Measurements from ENCODE around the gene B4GALNT3.

B4GALNT3 gene

DNA sequence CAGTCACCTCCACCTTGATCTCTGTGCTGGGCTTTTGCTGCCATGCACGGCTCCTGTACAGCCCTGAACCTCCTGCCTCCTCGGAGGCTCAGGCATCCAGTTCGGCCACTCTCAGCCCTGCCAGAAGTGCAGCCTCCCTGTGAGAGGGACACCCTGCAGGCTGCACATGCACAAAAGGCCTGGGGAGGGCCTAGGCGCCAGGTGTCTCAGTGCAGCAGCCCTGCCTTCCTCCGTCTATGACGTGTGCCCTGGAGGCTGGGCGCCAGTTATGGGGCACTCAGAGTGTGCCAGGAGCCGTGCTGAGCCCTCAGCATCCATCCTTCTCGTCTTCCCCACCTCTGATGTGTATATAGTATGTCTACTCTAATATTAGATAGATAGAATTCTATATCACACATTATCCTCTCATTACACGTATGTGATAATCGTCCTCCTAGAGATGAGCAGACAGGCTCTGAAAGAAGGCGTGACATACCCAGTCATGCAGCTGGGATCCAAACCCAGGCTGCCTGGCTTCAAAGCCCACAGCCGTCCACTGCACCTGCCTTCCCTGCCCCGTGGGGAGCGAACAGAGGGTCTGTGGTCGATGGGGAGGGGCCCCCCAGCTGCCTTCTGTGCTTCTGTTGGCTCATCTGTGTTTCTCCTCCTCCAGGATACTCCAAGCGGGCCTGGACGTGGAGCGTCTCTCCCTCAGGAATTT is 101.1 kb downstream of the B4GALNT3 start:
- Mint-ChIP-seq H3K4me3 (no peak overlapping the region), H3K4me1 (ENCODE audit: low read depth) (peaks cover 52% of the 10 kb centered on the region), H3K36me3 (ENCODE audit: low read depth) (peaks cover 23% of the 10 kb centered on the region), H3K27ac (no peak overlapping the region), H3K9me3 (no peaks in the 10 kb centered on the region), H3K27me3 (no peaks in the 10 kb centered on the region)
- no peak for DNase-seq

DNA sequence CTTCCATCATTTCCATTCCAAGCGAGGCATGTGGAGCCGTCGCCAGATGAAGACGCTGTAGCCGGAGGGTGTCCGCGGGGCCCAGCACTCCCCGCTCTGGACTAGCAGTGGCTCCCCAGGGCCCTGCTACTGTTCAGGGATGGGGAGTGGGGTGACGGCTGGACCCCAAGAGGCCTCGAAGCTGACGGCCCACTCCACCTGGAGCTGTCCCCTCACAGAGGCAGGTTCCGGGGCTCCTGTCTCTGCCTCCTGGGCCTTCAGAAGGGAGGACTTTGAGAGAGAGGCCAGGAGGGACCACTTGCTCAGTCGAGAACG is 101.6 kb downstream of the B4GALNT3 start:
- no peak for DNase-seq
- H3K36me3 Mint-ChIP-seq (ENCODE audit: low read depth), result peaks cover 22% of the 10 kb centered on the region
- H3K4me3 Mint-ChIP-seq, result no peak overlapping the region
- H3K9me3 Mint-ChIP-seq, result no peaks in the 10 kb centered on the region
- H3K27me3 Mint-ChIP-seq, result no peaks in the 10 kb centered on the region
- H3K4me1 Mint-ChIP-seq (ENCODE audit: low read depth), result peaks cover 56% of the 10 kb centered on the region
- no peak overlapping the region for H3K27ac Mint-ChIP-seq

DNA sequence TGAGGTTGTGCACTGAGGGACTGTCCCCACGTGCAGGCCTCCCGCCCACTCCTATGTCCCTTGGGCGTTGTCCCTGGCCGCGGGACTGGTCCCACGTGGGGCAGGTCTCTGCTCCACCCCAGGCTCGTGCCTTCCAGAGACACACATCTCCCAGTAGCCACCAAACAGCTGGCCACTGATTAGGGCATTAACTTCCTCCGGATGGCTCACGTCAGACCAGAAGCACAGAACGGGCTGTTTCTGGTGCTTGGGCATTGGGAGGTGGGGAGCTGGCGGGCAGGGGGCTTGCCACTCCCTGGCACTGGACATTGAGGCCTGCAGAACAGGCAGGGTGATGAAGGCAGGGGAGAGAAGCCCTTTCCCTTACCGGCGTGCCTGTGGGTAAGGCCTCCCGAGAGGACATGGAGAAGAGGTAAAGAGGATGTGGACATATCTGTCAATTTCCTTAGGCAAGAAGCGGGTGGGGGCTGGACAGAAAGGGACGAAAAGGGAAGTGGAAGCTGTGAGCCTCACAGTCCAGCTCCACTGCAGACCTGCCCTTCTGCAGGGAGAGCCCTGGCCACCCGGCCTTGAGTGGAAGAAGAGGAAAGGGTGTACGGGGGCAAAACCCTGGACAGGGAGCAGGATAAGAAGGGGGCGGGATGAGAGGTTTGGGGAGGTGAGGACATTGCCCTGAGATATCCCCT is 102.3 kb downstream of the B4GALNT3 start:
- DNase-seq, result no peak
- Mint-ChIP-seq H3K36me3 (ENCODE audit: low read depth) (peaks cover 21% of the 10 kb centered on the region), H3K9me3 (no peaks in the 10 kb centered on the region), H3K4me3 (no peak overlapping the region), H3K4me1 (ENCODE audit: low read depth) (peaks cover 63% of the 10 kb centered on the region), H3K27me3 (no peaks in the 10 kb centered on the region), H3K27ac (no peak overlapping the region)

DNA sequence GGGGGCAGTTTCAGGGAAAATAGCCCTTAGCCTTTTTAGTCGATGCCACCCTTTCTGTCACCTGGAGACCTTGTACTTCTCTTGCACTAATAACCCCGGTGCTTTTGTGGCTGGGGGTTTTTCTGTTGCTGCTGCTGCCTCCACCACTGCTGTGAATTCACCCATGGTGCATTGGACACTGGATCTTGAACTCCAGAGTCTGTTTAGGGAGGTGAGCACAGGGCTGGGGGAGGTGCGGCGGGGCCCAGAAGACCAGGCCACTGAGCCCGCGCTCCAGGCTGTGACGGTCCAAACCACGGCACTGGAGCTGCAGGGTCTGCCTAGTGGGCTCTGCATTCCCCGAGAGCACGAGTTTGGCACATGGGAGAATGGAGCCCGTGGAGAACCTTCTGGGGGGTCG is 102.9 kb downstream of the B4GALNT3 start:
- H3K4me1 Mint-ChIP-seq (ENCODE audit: low read depth), result peaks cover 63% of the 10 kb centered on the region
- peak overlapping the region; percentile 82 for H3K27ac Mint-ChIP-seq
- H3K4me3 Mint-ChIP-seq, result no peak overlapping the region
- no peaks in the 10 kb centered on the region for H3K27me3 Mint-ChIP-seq
- no peak for DNase-seq
- no peaks in the 10 kb centered on the region for H3K9me3 Mint-ChIP-seq
- peaks cover 21% of the 10 kb centered on the region for H3K36me3 Mint-ChIP-seq (ENCODE audit: low read depth)

DNA sequence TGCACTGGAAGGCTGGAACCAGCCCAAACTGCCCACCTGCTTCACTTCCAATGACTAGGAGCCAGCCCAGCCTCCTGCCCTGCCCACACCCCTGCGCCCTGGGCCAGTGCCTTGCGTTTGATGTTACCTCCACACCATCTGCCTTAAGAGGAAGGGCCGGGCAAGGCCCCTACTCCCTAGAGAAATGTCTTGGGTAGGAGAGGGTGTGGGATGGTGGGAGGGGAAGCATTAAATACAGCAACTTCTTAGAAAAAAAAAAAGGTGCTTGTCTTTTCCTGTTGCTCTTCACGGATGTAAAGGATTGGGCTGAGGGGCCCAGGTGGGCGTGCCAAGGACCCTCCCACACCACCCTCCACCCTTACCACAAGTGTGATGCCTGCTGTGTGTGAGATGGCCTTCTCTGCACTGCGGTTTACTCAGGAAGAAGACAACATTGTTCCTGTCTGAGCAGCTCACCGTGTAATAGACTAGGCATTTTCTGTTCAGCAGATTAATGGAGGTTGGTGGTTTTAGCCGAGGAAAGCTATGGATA is 103.6 kb downstream of the B4GALNT3 start:
- no peaks in the 10 kb centered on the region for H3K9me3 Mint-ChIP-seq
- H3K4me1 Mint-ChIP-seq (ENCODE audit: low read depth), result peaks cover 66% of the 10 kb centered on the region
- no peak for DNase-seq
- peak overlapping the region; percentile 82 for H3K27ac Mint-ChIP-seq
- peaks cover 15% of the 10 kb centered on the region for H3K36me3 Mint-ChIP-seq (ENCODE audit: low read depth)
- peak overlapping the region; percentile 52 for H3K4me3 Mint-ChIP-seq
- no peaks in the 10 kb centered on the region for H3K27me3 Mint-ChIP-seq

DNA sequence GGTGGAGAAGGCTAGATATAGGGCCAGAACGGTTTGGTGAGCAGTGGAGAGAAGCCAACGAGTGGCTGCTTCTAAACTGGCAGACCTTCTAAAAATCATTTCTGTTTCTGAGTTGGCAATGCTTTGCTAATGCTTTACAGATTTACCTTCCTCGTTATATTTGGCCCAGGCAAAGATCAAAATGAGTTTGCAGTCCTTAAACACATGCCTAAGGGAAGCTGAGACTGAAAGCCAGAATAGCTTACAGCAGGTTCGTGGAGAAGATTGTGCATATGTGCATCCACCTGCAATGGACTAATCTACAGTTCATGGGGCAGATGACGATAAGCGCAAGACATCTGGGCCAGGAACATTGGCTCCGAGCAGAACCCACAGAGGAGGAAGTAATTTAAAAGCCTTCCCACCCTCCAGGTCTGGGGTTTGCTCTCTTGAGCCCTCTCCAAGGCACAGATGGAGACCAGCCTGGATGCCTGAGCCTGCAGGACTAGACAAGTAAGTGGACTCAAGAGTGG is 104.1 kb downstream of the B4GALNT3 start:
- peaks cover 68% of the 10 kb centered on the region for H3K4me1 Mint-ChIP-seq (ENCODE audit: low read depth)
- H3K36me3 Mint-ChIP-seq (ENCODE audit: low read depth), result peaks cover 11% of the 10 kb centered on the region
- H3K27me3 Mint-ChIP-seq, result no peaks in the 10 kb centered on the region
- no peaks in the 10 kb centered on the region for H3K9me3 Mint-ChIP-seq
- H3K4me3 Mint-ChIP-seq, result peak overlapping the region; percentile 52
- peak overlapping the region; percentile 82 for H3K27ac Mint-ChIP-seq
- no peak for DNase-seq

DNA sequence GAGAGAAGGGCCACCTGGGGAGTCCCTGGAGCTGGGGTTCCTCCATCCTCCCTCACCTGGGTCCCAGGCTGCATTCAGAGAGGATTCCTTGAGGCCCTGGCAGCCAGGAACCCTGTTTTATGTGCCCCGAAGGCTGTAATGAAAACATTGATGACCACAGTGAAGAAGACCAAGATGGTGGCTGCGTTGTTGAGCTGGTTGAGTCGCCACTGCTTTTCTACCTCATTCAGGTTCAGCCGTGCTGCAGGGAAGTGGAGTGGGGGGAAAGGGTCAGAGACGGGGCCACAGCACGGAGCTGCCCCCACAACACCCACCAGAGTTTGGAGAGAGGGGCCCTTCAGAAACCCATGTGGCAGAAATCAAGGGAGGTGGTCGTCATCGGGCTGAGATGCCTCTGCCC is 105.4 kb downstream of the B4GALNT3 start:
- no peak overlapping the region for H3K4me3 Mint-ChIP-seq
- H3K4me1 Mint-ChIP-seq (ENCODE audit: low read depth), result peaks cover 71% of the 10 kb centered on the region
- no peaks in the 10 kb centered on the region for H3K9me3 Mint-ChIP-seq
- H3K36me3 Mint-ChIP-seq (ENCODE audit: low read depth), result peaks cover 2% of the 10 kb centered on the region
- H3K27ac Mint-ChIP-seq, result no peak overlapping the region
- H3K27me3 Mint-ChIP-seq, result no peaks in the 10 kb centered on the region
- DNase-seq, result no peak

DNA sequence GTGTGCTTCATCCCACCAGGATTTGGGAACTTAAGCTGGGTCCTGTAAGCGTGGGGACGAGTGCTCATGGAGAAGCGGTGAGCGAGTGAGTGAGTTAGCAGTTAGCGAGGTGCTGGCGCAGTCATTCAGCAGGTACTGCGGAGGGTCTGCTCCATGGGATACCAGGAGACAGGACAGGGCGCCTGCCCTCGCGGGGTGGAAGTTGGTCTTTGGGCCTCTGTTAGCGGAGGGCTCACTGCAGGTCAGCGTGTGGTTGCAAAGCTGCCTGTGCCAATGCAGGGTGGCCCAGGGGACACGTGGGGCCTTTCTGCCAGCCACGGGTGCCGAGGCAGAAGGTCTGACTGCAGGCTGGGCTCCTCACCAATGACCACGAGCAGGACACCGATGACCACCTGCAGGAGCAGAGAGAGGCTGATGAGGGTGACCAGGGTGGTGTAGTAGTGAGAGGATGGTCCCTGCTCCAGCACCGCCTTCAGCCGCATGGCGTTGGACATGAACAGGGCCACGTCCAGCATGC is 105.9 kb downstream of the B4GALNT3 start:
- H3K36me3 Mint-ChIP-seq (ENCODE audit: low read depth), result peaks cover 2% of the 10 kb centered on the region
- H3K4me1 Mint-ChIP-seq (ENCODE audit: low read depth), result peaks cover 69% of the 10 kb centered on the region
- no peak overlapping the region for H3K4me3 Mint-ChIP-seq
- DNase-seq, result no peak
- H3K9me3 Mint-ChIP-seq, result no peaks in the 10 kb centered on the region
- no peak overlapping the region for H3K27ac Mint-ChIP-seq
- no peaks in the 10 kb centered on the region for H3K27me3 Mint-ChIP-seq

DNA sequence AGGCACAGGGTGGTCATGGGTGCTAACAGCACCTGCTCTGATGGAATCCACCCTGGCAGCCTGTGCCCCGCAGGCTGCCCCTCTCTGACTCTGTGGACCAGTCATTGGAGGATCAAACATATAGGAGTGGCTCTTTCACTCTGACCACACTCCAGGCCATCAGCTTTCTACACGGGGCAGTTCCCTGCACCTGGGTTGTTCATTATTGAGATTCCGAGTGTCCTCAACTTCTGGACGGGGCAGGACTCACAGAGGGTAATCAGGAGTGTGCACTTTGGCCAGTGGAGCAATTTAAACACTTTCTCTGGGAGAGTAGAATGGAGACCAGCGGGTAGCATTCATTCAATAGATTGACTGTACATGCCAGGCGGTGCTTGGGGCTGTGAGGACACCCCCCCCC is 108.7 kb downstream of the B4GALNT3 start:
- H3K27ac Mint-ChIP-seq, result no peak overlapping the region
- peaks cover 64% of the 10 kb centered on the region for H3K4me1 Mint-ChIP-seq (ENCODE audit: low read depth)
- H3K27me3 Mint-ChIP-seq, result no peaks in the 10 kb centered on the region
- no peak overlapping the region for H3K4me3 Mint-ChIP-seq
- H3K36me3 Mint-ChIP-seq (ENCODE audit: low read depth), result no peaks in the 10 kb centered on the region
- no peaks in the 10 kb centered on the region for H3K9me3 Mint-ChIP-seq
- DNase-seq, result no peak

DNA sequence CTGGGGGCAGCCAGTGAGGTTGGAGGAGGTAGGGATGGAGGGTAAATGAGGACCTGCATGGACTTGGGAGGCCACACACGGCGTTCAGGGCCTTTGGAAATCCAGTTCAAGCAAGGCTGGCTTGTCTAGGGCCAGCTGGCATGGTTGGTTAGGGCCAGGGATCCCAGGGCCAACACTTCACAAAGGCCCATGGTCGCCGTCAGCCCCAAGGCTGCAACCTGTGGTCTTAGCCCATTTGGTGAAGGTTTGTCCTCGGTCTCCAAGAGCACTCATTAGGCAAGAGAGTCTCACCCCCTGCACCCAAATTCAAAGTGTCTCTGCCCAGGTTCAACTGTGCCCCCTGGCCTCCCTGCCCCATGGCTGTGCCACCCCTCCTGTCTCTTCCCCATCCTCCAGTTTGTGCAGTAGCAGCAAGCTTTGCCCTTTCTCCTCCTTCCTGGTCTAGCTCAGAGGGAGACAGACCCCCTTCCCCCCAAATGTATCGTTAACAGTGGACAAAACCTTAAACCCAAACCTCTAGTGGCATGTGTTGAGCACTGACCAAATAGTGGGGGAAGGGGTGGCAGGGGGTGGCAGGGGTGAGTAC is 109.4 kb downstream of the B4GALNT3 start:
- Mint-ChIP-seq H3K27me3 (no peaks in the 10 kb centered on the region), H3K4me1 (ENCODE audit: low read depth) (peaks cover 60% of the 10 kb centered on the region)

DNA sequence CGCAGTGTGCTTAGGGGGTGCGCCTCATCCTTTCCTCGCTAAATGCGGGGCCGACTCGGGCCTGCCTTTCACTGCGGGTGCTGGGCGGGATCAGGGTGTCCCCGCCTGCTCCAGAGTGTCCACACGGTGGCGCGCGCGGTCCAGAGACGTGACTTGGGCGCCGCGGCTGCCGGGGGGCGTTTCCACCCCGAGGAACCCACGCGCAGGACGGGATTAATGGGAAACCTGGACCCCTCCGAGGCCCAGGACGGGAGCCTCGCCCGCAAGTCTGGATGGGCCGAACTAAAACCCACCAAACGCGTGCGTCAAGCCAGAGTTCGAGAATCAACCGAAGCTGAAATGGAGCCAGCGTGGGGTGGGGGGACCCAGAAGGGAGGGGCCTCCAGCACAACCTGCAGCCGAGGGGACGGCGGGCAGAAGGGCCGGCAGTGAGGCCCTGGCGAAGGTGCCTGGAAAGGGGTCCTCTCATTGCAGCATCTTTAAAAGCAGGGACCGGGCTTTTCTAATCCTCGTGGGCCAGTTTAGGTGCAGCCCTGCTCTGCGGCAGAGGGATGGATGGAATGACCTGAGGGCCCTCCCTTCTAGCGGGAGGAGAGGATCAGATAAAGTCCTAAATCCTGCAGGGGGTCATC is 110.2 kb downstream of the B4GALNT3 start:
- no peaks in the 10 kb centered on the region for H3K9me3 Mint-ChIP-seq
- H3K27me3 Mint-ChIP-seq, result no peaks in the 10 kb centered on the region
- peaks cover 60% of the 10 kb centered on the region for H3K4me1 Mint-ChIP-seq (ENCODE audit: low read depth)
- peak overlapping the region; percentile 78 for H3K27ac Mint-ChIP-seq
- H3K36me3 Mint-ChIP-seq (ENCODE audit: low read depth), result no peaks in the 10 kb centered on the region
- peak overlapping the region; percentile 80 for H3K4me3 Mint-ChIP-seq
- peak; percentile 91 for DNase-seq

More for the DNA sequence above, 109.4 kb downstream of the B4GALNT3 start:
- Mint-ChIP-seq H3K36me3 (ENCODE audit: low read depth) (no peaks in the 10 kb centered on the region), H3K27ac (no peak overlapping the region), H3K9me3 (no peaks in the 10 kb centered on the region), H3K4me3 (no peak overlapping the region)
- no peak for DNase-seq

DNA sequence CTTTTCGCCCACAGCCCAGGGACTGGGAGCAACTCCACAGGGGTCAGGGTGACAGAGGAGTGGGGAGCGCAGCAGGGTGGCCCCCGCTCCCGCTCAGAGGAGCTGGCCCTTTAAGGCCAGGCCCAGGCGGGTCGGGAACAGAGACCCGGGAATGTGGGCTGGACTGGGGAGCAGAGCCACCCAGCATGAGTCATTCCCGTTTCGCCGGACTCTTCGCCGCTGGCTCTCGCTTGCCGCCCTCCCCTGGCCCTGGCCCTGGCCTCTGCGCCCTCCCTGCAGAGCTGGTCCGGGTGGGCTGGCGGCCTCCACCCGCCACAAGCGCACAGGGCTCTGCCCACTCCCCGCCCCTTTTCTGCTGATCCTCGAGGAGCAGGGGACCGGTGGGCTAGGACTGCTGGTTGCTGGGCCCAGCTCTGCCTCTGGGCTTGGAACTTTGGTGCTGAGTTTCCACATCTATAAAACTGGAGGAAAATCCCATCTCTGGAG is 110.7 kb downstream of the B4GALNT3 start:
- H3K4me3 Mint-ChIP-seq, result no peak overlapping the region
- no peaks in the 10 kb centered on the region for H3K9me3 Mint-ChIP-seq
- H3K27me3 Mint-ChIP-seq, result no peaks in the 10 kb centered on the region
- H3K27ac Mint-ChIP-seq, result no peak overlapping the region
- no peak for DNase-seq
- H3K36me3 Mint-ChIP-seq (ENCODE audit: low read depth), result no peaks in the 10 kb centered on the region
- peaks cover 60% of the 10 kb centered on the region for H3K4me1 Mint-ChIP-seq (ENCODE audit: low read depth)

DNA sequence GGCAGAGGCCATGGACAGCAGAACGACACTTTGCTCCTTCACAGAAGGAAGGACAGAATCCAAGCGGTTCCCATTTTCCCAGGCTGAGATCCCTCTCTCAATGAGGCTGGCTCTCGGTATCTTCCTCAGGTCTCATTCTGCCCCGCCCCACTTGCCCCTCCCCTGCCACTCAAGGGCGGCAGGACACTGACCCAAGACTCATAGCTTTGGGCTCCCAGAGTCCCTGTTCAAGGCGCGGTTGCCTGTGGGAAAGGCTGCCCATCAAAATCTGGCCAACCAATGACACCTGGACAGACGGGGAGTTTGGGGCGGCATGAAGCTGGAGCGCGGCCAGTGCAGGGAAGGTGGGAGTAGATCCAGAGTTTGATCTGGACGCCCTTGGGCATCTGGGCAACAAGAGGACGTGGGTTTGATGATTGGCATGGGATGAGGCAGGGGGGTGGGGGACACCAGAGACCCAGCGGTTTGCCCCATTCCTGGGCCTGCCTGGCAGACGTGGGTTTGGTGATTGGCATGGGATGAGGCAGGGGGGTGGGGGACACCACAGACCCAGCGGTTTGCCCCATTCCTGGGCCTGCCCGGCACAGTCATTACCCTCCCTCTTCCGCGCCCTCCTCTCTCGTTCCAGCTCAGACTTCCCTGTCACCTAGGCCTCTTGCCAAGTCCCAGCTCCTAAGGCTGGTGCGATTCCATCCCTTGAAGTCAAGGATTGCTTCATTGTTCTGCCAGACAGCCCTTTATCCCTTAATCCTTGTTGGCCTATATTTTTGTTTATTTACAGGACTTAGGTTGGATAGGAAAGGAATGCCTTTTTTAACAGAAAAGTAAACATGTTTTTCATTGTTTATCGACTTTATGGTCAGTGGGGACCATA is 111.4 kb downstream of the B4GALNT3 start:
- Mint-ChIP-seq H3K4me3 (no peak overlapping the region), H3K9me3 (no peaks in the 10 kb centered on the region), H3K27me3 (no peaks in the 10 kb centered on the region), H3K36me3 (ENCODE audit: low read depth) (no peaks in the 10 kb centered on the region), H3K4me1 (ENCODE audit: low read depth) (peaks cover 60% of the 10 kb centered on the region), H3K27ac (no peak overlapping the region)
- peak; percentile 27 for DNase-seq
